Chondrocyte (in vitro differentiated cells): Measurements from ENCODE around the gene SLC4A5. TPM values are rescaled to one million over a fixed set of nuclear protein-coding genes. Genes with fewer than 3 reads are reported as not detected.
A peak's percentile ranks its signal among the peaks of the same experiment; 100 is the strongest.

Experiments used
- DNase-seq: peaks from one replicate; pipeline ENCODE4 v3.0.0; 2021; ENCODE audit warnings: mixed read lengths, low spot score
- H3K27ac Mint-ChIP-seq: one replicate; pipeline ENCODE4 v1.8.0; 2021; ENCODE audit warnings: mild to moderate bottlenecking, moderate library complexity, mixed read lengths; ENCODE audit not compliant: unreplicated experiment
- H3K27me3 Mint-ChIP-seq: 2 replicates; pipeline ENCODE4 v1.8.0; 2021; ENCODE audit warnings: low read depth, mixed read lengths
- H3K36me3 Mint-ChIP-seq: 2 replicates; pipeline ENCODE4 v1.8.0; 2021; ENCODE audit warnings: low read depth, mixed read lengths
- H3K4me1 Mint-ChIP-seq: 2 replicates; pipeline ENCODE4 v1.8.0; 2021; ENCODE audit warnings: low read depth, mild to moderate bottlenecking, mixed read lengths
- H3K4me3 Mint-ChIP-seq: one replicate; pipeline ENCODE4 v1.8.0; 2021; ENCODE audit warnings: mild to moderate bottlenecking, moderate library complexity, mixed read lengths; ENCODE audit not compliant: unreplicated experiment
- H3K9me3 Mint-ChIP-seq: 2 replicates; pipeline ENCODE4 v1.8.0; 2021; ENCODE audit warnings: low read depth, mixed read lengths
- CTCF ChIP-seq: fragments of 200-600 bp; sonication (generic); IDR thresholded peaks from 2 replicates; pipeline ENCODE4 v1.5.0; 2021; ENCODE audit warnings: antibody characterized with exemption, mild to moderate bottlenecking, moderate library complexity
- total RNA-seq: library from RNA; stranded (reverse); gene quantifications from 3 replicates; pipeline ENCODE4 v1.2.1, GENCODE V29; 2021

The SLC4A5 gene
- total RNA-seq, 1 donor from 2014 or later: 0.65 TPM

- no peak for TF ChIP-seq CTCF
- H3K4me1 Mint-ChIP-seq: peaks cover 33% of the 10 kb centered on the region
- no peak for DNase-seq
- no peaks in the 10 kb centered on the region for H3K9me3 Mint-ChIP-seq
- no peaks in the 10 kb centered on the region for H3K27me3 Mint-ChIP-seq
- peaks cover 5% of the 10 kb centered on the region for H3K36me3 Mint-ChIP-seq
- peak overlapping the region; percentile 67 for H3K27ac Mint-ChIP-seq
- H3K4me3 Mint-ChIP-seq: no peak overlapping the region
These were observed 117.3 kb downstream of the SLC4A5 start for GRCh38 chr2:74225698-74226459.

GRCh38 chr2:74223941-74224770 is 119.1 kb downstream of the SLC4A5 start:
- DNase-seq: no peak
- no peak for TF ChIP-seq CTCF
- no peak overlapping the region for H3K4me3 Mint-ChIP-seq
- H3K36me3 Mint-ChIP-seq: peaks cover 13% of the 10 kb centered on the region
- H3K4me1 Mint-ChIP-seq: peaks cover 33% of the 10 kb centered on the region
- no peaks in the 10 kb centered on the region for H3K27me3 Mint-ChIP-seq
- H3K27ac Mint-ChIP-seq: peak overlapping the region; percentile 80
- no peaks in the 10 kb centered on the region for H3K9me3 Mint-ChIP-seq

GRCh38 chr2:74222300-74222650 is 120.9 kb downstream of the SLC4A5 start:
- no peaks in the 10 kb centered on the region for H3K27me3 Mint-ChIP-seq

DNA sequence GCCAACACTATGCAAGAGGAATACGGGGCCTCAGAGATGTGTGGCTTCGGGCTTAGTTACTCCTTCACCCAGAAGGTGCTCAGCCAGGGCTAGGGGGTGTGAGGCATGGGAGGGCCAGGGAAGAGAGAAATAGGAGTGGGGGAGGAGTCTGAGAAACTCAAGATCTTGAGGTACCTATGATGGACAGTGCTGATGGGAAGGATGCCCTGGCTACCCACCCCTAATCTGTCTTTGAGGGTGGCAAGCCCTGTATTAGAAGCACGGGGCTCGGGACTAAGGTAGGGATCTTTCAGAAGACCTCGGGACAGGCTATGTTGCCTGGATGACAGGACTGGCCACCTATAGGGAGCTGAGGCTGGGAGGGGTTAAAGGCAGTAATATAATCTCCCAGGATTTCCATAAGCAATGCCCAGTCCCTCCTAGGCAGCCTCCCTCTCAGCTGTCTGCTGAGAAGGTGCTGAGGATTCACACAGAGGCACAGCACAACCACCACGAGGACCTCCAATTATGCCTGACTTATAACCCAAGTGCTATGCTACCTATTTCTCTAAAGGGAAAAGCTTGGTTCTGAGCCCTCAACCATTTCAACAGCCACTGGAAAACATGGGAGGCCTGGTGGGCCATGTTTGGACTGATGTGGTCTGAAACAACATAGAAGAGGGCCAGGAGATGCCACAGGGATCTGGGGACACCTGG is 121.5 kb downstream of the SLC4A5 start:
- H3K4me3 Mint-ChIP-seq: no peak overlapping the region

More at GRCh38 chr2:74222300-74222650, 120.9 kb downstream of the SLC4A5 start:
- H3K4me3 Mint-ChIP-seq: no peak overlapping the region
- H3K36me3 Mint-ChIP-seq: peaks cover 20% of the 10 kb centered on the region
- H3K27ac Mint-ChIP-seq: no peak overlapping the region
- TF ChIP-seq CTCF: no peak
- no peak for DNase-seq
- H3K9me3 Mint-ChIP-seq: no peaks in the 10 kb centered on the region
- H3K4me1 Mint-ChIP-seq: peaks cover 33% of the 10 kb centered on the region

More for the DNA sequence above, 121.5 kb downstream of the SLC4A5 start:
- H3K4me1 Mint-ChIP-seq: peaks cover 32% of the 10 kb centered on the region
- H3K9me3 Mint-ChIP-seq: no peaks in the 10 kb centered on the region
- TF ChIP-seq CTCF: no peak
- H3K36me3 Mint-ChIP-seq: peaks cover 21% of the 10 kb centered on the region
- H3K27me3 Mint-ChIP-seq: no peaks in the 10 kb centered on the region
- H3K27ac Mint-ChIP-seq: peak overlapping the region; percentile 17
- DNase-seq: no peak
